Measurements from ENCODE around the gene CYS1.

Gene CYS1

GRCh38 chr2:10022445-10022844, 57.8 kb downstream of the CYS1 start:
- no peak overlapping the region for H3K4me3 ChIP-seq (ENCODE audit: insufficient read depth, low read length, poor library complexity, severe bottlenecking)
- TF ChIP-seq EZH2phosphoT487 (conservative IDR thresholded peaks at IDR 0.05; ENCODE audit: low read length) (no peak), CTCF (IDR thresholded peaks at IDR 0.05; ENCODE audit: insufficient read depth, low read length, poor library complexity, severe bottlenecking) (no peak)
- H3K27me3 ChIP-seq (ENCODE audit: low read length): no peaks in the 10 kb centered on the region
- H3K27ac ChIP-seq (ENCODE audit: low read depth, low read length): no peak overlapping the region
- no peak overlapping the region for H3K4me2 ChIP-seq (ENCODE audit: low read depth, low read length, poor library complexity, severe bottlenecking)
- no peaks in the 10 kb centered on the region for H3K36me3 ChIP-seq (ENCODE audit: low read length)
- H3K9me3 ChIP-seq (ENCODE audit: insufficient read depth, low read length): no peaks in the 10 kb centered on the region
- no peaks in the 10 kb centered on the region for H3K79me2 ChIP-seq (ENCODE audit: insufficient read depth, low read length)
- H4K20me1 ChIP-seq (ENCODE audit: low read depth, low read length): no peaks in the 10 kb centered on the region
- no peak overlapping the region for H3K9ac ChIP-seq (ENCODE audit: low read length)
- no peak overlapping the region for H2AFZ ChIP-seq (ENCODE audit: low read depth, low read length, severe bottlenecking)
- H3F3A ChIP-seq (ENCODE audit: insufficient read depth): no peaks in the 10 kb centered on the region
- H3K9me2 ChIP-seq (replicated peaks; ENCODE audit: insufficient read depth, low read length): no peaks in the 10 kb centered on the region

GRCh38 chr2:10022041-10022421, 58.2 kb downstream of the CYS1 start:
- Histone ChIP-seq H3F3A (ENCODE audit: insufficient read depth) (no peaks in the 10 kb centered on the region), H4K20me1 (ENCODE audit: low read depth, low read length) (no peaks in the 10 kb centered on the region), H3K4me2 (ENCODE audit: low read depth, low read length, poor library complexity, severe bottlenecking) (no peak overlapping the region), H3K9ac (ENCODE audit: low read length) (no peak overlapping the region), H3K9me2 (replicated peaks; ENCODE audit: insufficient read depth, low read length) (no peaks in the 10 kb centered on the region), H2AFZ (ENCODE audit: low read depth, low read length, severe bottlenecking) (no peak overlapping the region), H3K36me3 (ENCODE audit: low read length) (no peaks in the 10 kb centered on the region), H3K27me3 (ENCODE audit: low read length) (no peaks in the 10 kb centered on the region), H3K27ac (ENCODE audit: low read depth, low read length) (no peak overlapping the region), H3K4me3 (ENCODE audit: insufficient read depth, low read length, poor library complexity, severe bottlenecking) (no peak overlapping the region), H3K79me2 (ENCODE audit: insufficient read depth, low read length) (no peaks in the 10 kb centered on the region), H3K9me3 (ENCODE audit: insufficient read depth, low read length) (no peaks in the 10 kb centered on the region)
- TF ChIP-seq EZH2phosphoT487 (conservative IDR thresholded peaks at IDR 0.05; ENCODE audit: low read length): no peak
- no peak for TF ChIP-seq CTCF (IDR thresholded peaks at IDR 0.05; ENCODE audit: insufficient read depth, low read length, poor library complexity, severe bottlenecking)

GRCh38 chr2:10019602-10020400, 60.4 kb downstream of the CYS1 start:
- no peaks in the 10 kb centered on the region for H3K27me3 ChIP-seq (ENCODE audit: low read length)
- H3K9me3 ChIP-seq (ENCODE audit: insufficient read depth, low read length): no peaks in the 10 kb centered on the region
- no peaks in the 10 kb centered on the region for H3F3A ChIP-seq (ENCODE audit: insufficient read depth)
- no peak for TF ChIP-seq CTCF (IDR thresholded peaks at IDR 0.05; ENCODE audit: insufficient read depth, low read length, poor library complexity, severe bottlenecking)
- no peak for TF ChIP-seq EZH2phosphoT487 (conservative IDR thresholded peaks at IDR 0.05; ENCODE audit: low read length)
- H3K4me3 ChIP-seq (ENCODE audit: insufficient read depth, low read length, poor library complexity, severe bottlenecking): no peak overlapping the region
- no peak overlapping the region for H3K4me2 ChIP-seq (ENCODE audit: low read depth, low read length, poor library complexity, severe bottlenecking)
- no peak overlapping the region for H3K9ac ChIP-seq (ENCODE audit: low read length)
- no peaks in the 10 kb centered on the region for H4K20me1 ChIP-seq (ENCODE audit: low read depth, low read length)
- H2AFZ ChIP-seq (ENCODE audit: low read depth, low read length, severe bottlenecking): no peak overlapping the region
- H3K9me2 ChIP-seq (replicated peaks; ENCODE audit: insufficient read depth, low read length): no peaks in the 10 kb centered on the region
- H3K27ac ChIP-seq (ENCODE audit: low read depth, low read length): no peak overlapping the region
- H3K36me3 ChIP-seq (ENCODE audit: low read length): no peaks in the 10 kb centered on the region
- H3K79me2 ChIP-seq (ENCODE audit: insufficient read depth, low read length): no peaks in the 10 kb centered on the region
